ENCODE data around the gene HOPX. TPM values are rescaled to one million over a fixed set of nuclear protein-coding genes. Genes with fewer than 3 reads are reported as not detected.
"Not testable (repeated sequence)": the region's sequence is repeated elsewhere in the genome, so short reads cannot be mapped to it uniquely, and the experiment has no call there.

HOPX gene
- total RNA-seq, 1 donor from 2014 or later: 0.55 TPM

DNA sequence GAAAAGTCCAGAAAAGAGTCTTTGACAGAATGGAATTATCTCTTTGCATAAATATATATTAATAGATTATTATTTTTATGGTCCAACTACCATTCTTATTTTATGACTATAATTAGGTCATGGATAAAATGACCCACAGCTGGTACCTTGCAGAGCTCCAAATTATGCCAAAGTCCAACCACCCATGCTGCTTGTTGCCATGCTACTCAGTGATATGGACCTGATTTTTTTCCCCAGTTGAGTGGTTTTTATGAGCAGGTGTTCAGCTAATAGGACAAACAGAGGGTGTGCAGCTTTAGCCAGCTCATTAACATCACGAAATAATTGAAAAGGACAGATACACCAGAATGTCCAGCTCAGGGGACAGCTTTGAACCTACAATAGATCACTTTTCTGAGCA, 9.7 kb downstream of the HOPX start:
- Mint-ChIP-seq H3K36me3 (ENCODE audit: insufficient read depth) (no peaks in the 10 kb centered on the region), H3K27ac (no peak overlapping the region), H3K27me3 (peaks cover 14% of the 10 kb centered on the region), H3K4me1 (ENCODE audit: low read depth) (no peaks in the 10 kb centered on the region), H3K4me3 (ENCODE audit: low read depth) (no peak overlapping the region), H3K9me3 (ENCODE audit: low read depth) (peaks cover 2% of the 10 kb centered on the region)
- DNase-seq (ENCODE audit: low spot score, unreplicated experiment): no peak
- TF ChIP-seq, protein P1, sequence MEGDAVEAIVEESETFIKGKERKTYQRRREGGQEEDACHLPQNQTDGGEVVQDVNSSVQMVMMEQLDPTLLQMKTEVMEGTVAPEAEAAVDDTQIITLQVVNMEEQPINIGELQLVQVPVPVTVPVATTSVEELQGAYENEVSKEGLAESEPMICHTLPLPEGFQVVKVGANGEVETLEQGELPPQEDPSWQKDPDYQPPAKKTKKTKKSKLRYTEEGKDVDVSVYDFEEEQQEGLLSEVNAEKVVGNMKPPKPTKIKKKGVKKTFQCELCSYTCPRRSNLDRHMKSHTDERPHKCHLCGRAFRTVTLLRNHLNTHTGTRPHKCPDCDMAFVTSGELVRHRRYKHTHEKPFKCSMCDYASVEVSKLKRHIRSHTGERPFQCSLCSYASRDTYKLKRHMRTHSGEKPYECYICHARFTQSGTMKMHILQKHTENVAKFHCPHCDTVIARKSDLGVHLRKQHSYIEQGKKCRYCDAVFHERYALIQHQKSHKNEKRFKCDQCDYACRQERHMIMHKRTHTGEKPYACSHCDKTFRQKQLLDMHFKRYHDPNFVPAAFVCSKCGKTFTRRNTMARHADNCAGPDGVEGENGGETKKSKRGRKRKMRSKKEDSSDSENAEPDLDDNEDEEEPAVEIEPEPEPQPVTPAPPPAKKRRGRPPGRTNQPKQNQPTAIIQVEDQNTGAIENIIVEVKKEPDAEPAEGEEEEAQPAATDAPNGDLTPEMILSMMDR (IDR thresholded peaks at IDR 0.05; ENCODE audit: unreplicated experiment): no peak

DNA sequence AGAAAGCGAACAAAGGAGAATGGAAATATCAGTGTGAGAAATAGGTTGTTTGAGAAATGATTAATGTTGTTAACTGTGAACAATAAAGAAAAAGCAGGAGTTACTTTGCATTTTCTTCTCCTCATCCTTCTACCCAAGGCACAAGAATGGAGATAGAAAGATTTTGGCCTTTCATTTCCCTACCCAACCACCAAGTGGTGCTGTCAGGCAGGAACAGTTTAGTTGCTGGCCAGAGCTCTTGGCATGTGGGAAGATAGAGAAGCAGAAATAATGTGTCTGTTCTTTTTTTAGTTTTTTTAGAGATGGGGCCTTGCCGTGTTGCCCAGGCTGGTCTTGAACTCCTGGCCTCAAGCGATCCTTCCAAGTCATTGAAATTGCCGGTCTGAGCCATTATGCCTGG, 12.8 kb downstream of the HOPX start:
- TF ChIP-seq, protein P1 (IDR thresholded peaks at IDR 0.05; ENCODE audit: unreplicated experiment): peak; percentile 49
- H3K4me3 Mint-ChIP-seq (ENCODE audit: low read depth): no peak overlapping the region
- peaks cover 2% of the 10 kb centered on the region for H3K9me3 Mint-ChIP-seq (ENCODE audit: low read depth)
- DNase-seq (ENCODE audit: low spot score, unreplicated experiment): no peak
- H3K4me1 Mint-ChIP-seq (ENCODE audit: low read depth): no peaks in the 10 kb centered on the region
- H3K36me3 Mint-ChIP-seq (ENCODE audit: insufficient read depth): no peaks in the 10 kb centered on the region
- no peak overlapping the region for H3K27ac Mint-ChIP-seq
- H3K27me3 Mint-ChIP-seq: peaks cover 24% of the 10 kb centered on the region

DNA sequence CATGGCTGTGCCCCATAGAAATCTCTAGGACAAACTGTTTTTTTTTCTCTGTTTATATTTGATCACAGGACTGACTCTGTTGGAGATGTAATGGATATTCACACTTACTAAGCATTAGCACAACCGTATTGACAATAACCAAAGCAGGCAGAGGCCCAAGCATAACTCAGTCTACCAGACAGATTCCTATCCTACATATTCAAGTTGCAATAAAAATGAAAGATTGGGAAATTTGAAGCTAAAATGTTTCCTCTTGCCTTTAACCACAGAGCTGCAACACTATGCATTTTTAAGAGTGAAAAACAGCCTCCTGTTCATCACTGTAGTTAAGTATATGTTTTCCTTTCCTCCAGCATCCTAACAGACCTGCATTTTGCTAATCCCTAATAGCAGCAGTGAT, 13.7 kb downstream of the HOPX start:
- H3K36me3 Mint-ChIP-seq (ENCODE audit: insufficient read depth); H3K9me3 Mint-ChIP-seq (ENCODE audit: low read depth); H3K4me3 Mint-ChIP-seq (ENCODE audit: low read depth); DNase-seq (ENCODE audit: low spot score, unreplicated experiment); H3K4me1 Mint-ChIP-seq (ENCODE audit: low read depth); H3K27ac Mint-ChIP-seq: not testable (repeated sequence)
- peaks cover 29% of the 10 kb centered on the region for H3K27me3 Mint-ChIP-seq

DNA sequence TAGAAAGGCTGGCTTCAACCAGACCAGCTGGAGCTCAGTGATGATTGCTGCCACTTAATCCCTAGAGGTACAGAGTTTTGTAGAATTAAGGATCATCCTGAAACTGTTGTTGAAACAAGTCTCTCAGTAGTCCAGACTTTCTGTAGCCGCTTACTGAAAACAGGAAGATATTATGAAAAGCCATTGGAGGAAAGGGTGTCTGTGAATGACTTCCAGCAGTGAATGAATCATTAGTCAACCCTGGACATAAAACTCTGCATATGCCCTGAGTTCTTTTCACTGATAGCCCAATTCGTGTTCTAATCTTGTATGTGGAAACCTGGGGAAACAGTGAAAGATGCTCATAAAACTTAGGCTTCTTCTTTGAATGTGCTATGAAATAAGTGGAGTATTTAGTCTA, 14.8 kb downstream of the HOPX start:
- Mint-ChIP-seq H3K4me1 (ENCODE audit: low read depth) (no peaks in the 10 kb centered on the region), H3K27me3 (peaks cover 38% of the 10 kb centered on the region), H3K4me3 (ENCODE audit: low read depth) (no peak overlapping the region), H3K36me3 (ENCODE audit: insufficient read depth) (no peaks in the 10 kb centered on the region), H3K9me3 (ENCODE audit: low read depth) (peaks cover 2% of the 10 kb centered on the region), H3K27ac (no peak overlapping the region)
- TF ChIP-seq, protein P1 (IDR thresholded peaks at IDR 0.05; ENCODE audit: unreplicated experiment): no peak
- no peak for DNase-seq (ENCODE audit: low spot score, unreplicated experiment)

DNA sequence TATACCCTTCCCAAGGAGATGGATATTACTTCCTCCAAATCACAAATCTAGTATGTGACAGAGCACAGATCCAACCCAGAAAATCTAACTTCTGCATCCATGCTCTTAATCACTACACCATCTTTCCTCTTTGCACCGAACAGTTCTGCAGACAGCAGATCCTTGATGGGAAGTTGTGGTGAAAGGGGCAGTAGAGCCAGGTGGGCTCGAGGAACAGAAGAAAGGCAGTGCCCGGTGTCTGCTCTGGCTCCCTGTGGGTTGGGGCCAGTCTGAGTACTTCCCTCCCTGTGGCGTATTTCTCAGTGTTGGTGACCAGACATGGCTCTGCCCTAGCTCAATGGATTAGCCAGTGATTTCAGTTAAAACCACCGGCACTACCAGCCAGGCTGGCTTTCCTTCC, 15.3 kb downstream of the HOPX start:
- peaks cover 2% of the 10 kb centered on the region for H3K9me3 Mint-ChIP-seq (ENCODE audit: low read depth)
- H3K27ac Mint-ChIP-seq: no peak overlapping the region
- TF ChIP-seq, protein P1 (IDR thresholded peaks at IDR 0.05; ENCODE audit: unreplicated experiment): no peak
- H3K36me3 Mint-ChIP-seq (ENCODE audit: insufficient read depth): no peaks in the 10 kb centered on the region
- H3K4me1 Mint-ChIP-seq (ENCODE audit: low read depth): no peaks in the 10 kb centered on the region
- H3K27me3 Mint-ChIP-seq: peaks cover 41% of the 10 kb centered on the region
- H3K4me3 Mint-ChIP-seq (ENCODE audit: low read depth): no peak overlapping the region
- no peak for DNase-seq (ENCODE audit: low spot score, unreplicated experiment)

DNA sequence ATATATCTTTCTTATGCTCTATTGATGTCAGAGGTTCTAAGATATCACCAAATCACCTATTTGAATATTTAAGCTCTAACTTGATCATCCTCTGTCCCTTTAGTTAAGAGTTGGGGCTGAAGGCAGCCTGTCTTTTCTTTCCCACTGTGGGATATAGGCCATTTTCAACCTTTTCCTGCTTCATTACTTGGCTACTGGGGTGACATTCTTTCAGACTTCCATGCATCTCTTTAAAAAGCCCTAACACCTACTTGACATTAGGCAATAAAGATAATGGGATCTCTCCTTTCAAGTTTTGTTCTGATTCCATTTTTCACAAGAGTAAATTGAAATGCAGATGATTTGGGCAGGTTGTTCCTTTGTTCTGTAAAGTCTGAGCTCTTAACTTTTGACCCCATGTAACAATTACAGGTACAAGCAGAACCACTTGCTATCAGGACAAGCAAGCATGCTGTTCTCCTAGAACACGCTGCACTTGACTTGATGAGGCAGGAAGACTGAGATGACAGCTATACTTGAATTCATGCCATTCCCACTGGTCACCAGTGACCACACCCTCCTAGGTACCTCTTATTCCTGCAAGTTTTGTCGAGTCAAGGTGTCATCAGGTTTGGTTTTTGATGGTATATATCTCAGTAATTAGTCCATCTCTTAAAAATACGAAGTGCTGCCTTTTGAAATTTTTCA, 18.2 kb downstream of the HOPX start:
- peaks cover 65% of the 10 kb centered on the region for H3K27me3 Mint-ChIP-seq
- no peak overlapping the region for H3K4me3 Mint-ChIP-seq (ENCODE audit: low read depth)
- H3K36me3 Mint-ChIP-seq (ENCODE audit: insufficient read depth): no peaks in the 10 kb centered on the region
- DNase-seq (ENCODE audit: low spot score, unreplicated experiment): no peak
- no peaks in the 10 kb centered on the region for H3K9me3 Mint-ChIP-seq (ENCODE audit: low read depth)
- TF ChIP-seq, protein P1 (IDR thresholded peaks at IDR 0.05; ENCODE audit: unreplicated experiment): no peak
- no peaks in the 10 kb centered on the region for H3K4me1 Mint-ChIP-seq (ENCODE audit: low read depth)
- H3K27ac Mint-ChIP-seq: no peak overlapping the region

Data from progenitor cell of endocrine pancreas (in vitro differentiated cells).